ENCODE results near the gene FBXW10. TPM values are rescaled to one million over a fixed set of nuclear protein-coding genes. Genes with fewer than 3 reads are reported as not detected.
A peak's percentile ranks its signal among the peaks of the same experiment; 100 is the strongest.
"Not testable (repeated sequence)": the region's sequence is repeated elsewhere in the genome, so short reads cannot be mapped to it uniquely, and the experiment has no call there.

FBXW10 gene
- total RNA-seq, 1 experiment from 2014 or later: 0.23 TPM

DNA sequence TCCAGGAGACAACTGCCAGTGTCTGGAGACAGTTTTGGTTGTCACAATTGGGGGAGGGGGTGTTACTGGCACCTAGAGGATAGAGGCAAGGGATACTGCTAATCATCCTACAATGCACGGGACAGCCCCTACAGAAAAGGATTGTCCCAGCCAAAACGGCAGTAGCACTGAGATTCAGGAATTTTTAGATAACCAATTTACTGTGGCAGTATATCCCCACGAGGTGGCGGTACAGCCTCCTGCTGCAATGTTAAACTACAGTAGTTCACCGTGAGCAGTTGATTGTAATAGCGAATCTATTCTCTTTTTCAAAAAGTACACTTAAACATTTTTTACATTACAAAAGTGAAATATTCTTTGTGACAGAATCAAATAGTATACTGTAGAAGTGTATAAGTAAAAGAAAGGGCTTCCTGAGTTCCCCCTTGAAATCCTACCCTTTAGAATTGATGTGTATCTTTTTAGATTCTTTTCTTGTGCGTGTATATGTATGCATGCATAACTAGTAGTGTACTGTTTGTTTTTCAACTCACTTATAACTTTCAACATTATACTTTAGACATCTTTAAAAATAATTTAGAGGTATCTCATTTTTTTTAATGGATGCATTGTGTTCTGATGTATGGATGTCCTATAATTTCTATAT is 31.4 kb upstream of the FBXW10 start:
- TF ChIP-seq CTCF (IDR thresholded peaks at IDR 0.05; ENCODE audit: unreplicated experiment): peak; percentile 63
- H3K9me3 Mint-ChIP-seq (ENCODE audit: unreplicated experiment); intact Hi-C loops (cut with micrococcal nuclease); CTCF ChIA-PET; POLR2A ChIA-PET; H3K36me3 Mint-ChIP-seq (ENCODE audit: insufficient read depth, unreplicated experiment); H3K4me3 Mint-ChIP-seq (ENCODE audit: unreplicated experiment); H3K27me3 Mint-ChIP-seq (ENCODE audit: insufficient read depth, unreplicated experiment); H3K27ac Mint-ChIP-seq (ENCODE audit: low read depth, unreplicated experiment); BruUV-seq (replicated peaks); H3K4me1 Mint-ChIP-seq (ENCODE audit: insufficient read depth, unreplicated experiment): not testable (repeated sequence)
- peak; percentile 69 for DNase-seq (ENCODE audit: unreplicated experiment)

- peak overlapping the region; percentile 90 for H3K27ac Mint-ChIP-seq (ENCODE audit: low read depth, unreplicated experiment)
- H3K4me1 Mint-ChIP-seq (ENCODE audit: insufficient read depth, unreplicated experiment); H3K4me3 Mint-ChIP-seq (ENCODE audit: unreplicated experiment); H3K36me3 Mint-ChIP-seq (ENCODE audit: insufficient read depth, unreplicated experiment); POLR2A ChIA-PET; CTCF ChIA-PET; intact Hi-C loops (cut with micrococcal nuclease); H3K27me3 Mint-ChIP-seq (ENCODE audit: insufficient read depth, unreplicated experiment); H3K9me3 Mint-ChIP-seq (ENCODE audit: unreplicated experiment); BruUV-seq (replicated peaks): not testable (repeated sequence)
- DNase-seq (ENCODE audit: unreplicated experiment): peak; percentile 30
Measured at GRCh38 chr17:18718643-18719427, 25.0 kb upstream of the FBXW10 start.

GRCh38 chr17:18719428-18720110 is 24.3 kb upstream of the FBXW10 start:
- DNase-seq (ENCODE audit: unreplicated experiment); H3K27me3 Mint-ChIP-seq (ENCODE audit: insufficient read depth, unreplicated experiment); H3K9me3 Mint-ChIP-seq (ENCODE audit: unreplicated experiment); intact Hi-C loops (cut with micrococcal nuclease); BruUV-seq (replicated peaks); H3K4me1 Mint-ChIP-seq (ENCODE audit: insufficient read depth, unreplicated experiment); POLR2A ChIA-PET; CTCF ChIA-PET; H3K36me3 Mint-ChIP-seq (ENCODE audit: insufficient read depth, unreplicated experiment); H3K4me3 Mint-ChIP-seq (ENCODE audit: unreplicated experiment): not testable (repeated sequence)
- H3K27ac Mint-ChIP-seq (ENCODE audit: low read depth, unreplicated experiment): peak overlapping the region; percentile 90

GRCh38 chr17:18721775-18722547 is 21.9 kb upstream of the FBXW10 start:
- H3K27ac Mint-ChIP-seq (ENCODE audit: low read depth, unreplicated experiment); H3K9me3 Mint-ChIP-seq (ENCODE audit: unreplicated experiment); H3K4me1 Mint-ChIP-seq (ENCODE audit: insufficient read depth, unreplicated experiment); DNase-seq (ENCODE audit: unreplicated experiment); intact Hi-C loops (cut with micrococcal nuclease); H3K4me3 Mint-ChIP-seq (ENCODE audit: unreplicated experiment); POLR2A ChIA-PET; CTCF ChIA-PET; H3K27me3 Mint-ChIP-seq (ENCODE audit: insufficient read depth, unreplicated experiment): not testable (repeated sequence)
- TSS peak; percentile 84 for BruUV-seq (replicated peaks)
- H3K36me3 Mint-ChIP-seq (ENCODE audit: insufficient read depth, unreplicated experiment): peaks cover 12% of the 10 kb centered on the region

DNA sequence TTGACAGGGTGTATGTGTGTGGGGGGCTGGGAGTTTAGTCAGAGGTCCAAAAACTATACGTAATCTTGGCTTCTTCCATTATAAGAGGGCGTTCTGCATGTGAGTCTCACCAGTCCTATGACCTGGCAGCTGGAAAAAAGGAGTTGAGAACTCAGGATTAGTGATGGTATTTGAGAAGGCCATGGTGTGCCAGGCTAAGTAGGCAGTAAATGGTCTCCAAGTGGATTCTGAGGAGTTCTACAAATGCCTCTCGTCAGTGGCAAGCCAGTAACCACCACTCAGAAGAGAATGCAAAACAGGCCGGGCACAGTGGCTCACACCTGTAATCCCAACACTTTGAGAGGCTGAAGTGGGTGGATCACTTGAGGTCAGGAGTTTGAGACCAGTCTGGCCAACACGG is 21.2 kb upstream of the FBXW10 start:
- H3K9me3 Mint-ChIP-seq (ENCODE audit: unreplicated experiment); H3K4me1 Mint-ChIP-seq (ENCODE audit: insufficient read depth, unreplicated experiment); H3K27ac Mint-ChIP-seq (ENCODE audit: low read depth, unreplicated experiment); CTCF ChIA-PET; H3K27me3 Mint-ChIP-seq (ENCODE audit: insufficient read depth, unreplicated experiment); intact Hi-C loops (cut with micrococcal nuclease); H3K4me3 Mint-ChIP-seq (ENCODE audit: unreplicated experiment); DNase-seq (ENCODE audit: unreplicated experiment); POLR2A ChIA-PET; BruUV-seq (replicated peaks): not testable (repeated sequence)
- H3K36me3 Mint-ChIP-seq (ENCODE audit: insufficient read depth, unreplicated experiment): peaks cover 12% of the 10 kb centered on the region

DNA sequence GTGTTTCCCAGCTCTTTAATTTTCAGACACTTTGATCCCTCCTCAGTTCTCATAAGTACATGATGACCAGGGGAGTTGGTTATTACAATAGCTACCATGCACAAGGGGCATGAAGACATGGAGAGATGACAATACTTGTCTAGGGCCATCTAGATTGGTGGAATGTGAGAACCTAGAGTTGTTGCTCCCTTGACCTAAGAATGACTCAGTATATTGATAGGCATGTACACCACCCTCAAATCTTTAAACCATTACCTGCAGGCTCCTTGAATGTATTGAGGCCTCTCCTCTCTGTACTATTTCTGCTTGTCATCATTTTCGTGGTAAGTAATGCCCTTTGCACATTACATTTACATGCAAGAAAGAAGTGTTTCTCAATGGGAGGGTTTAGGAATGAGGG is 20.3 kb upstream of the FBXW10 start:
- BruUV-seq (replicated peaks); POLR2A ChIA-PET; intact Hi-C loops (cut with micrococcal nuclease); DNase-seq (ENCODE audit: unreplicated experiment); H3K4me1 Mint-ChIP-seq (ENCODE audit: insufficient read depth, unreplicated experiment); H3K4me3 Mint-ChIP-seq (ENCODE audit: unreplicated experiment); H3K27ac Mint-ChIP-seq (ENCODE audit: low read depth, unreplicated experiment); CTCF ChIA-PET; H3K9me3 Mint-ChIP-seq (ENCODE audit: unreplicated experiment); H3K27me3 Mint-ChIP-seq (ENCODE audit: insufficient read depth, unreplicated experiment): not testable (repeated sequence)
- peaks cover 12% of the 10 kb centered on the region for H3K36me3 Mint-ChIP-seq (ENCODE audit: insufficient read depth, unreplicated experiment)

DNA sequence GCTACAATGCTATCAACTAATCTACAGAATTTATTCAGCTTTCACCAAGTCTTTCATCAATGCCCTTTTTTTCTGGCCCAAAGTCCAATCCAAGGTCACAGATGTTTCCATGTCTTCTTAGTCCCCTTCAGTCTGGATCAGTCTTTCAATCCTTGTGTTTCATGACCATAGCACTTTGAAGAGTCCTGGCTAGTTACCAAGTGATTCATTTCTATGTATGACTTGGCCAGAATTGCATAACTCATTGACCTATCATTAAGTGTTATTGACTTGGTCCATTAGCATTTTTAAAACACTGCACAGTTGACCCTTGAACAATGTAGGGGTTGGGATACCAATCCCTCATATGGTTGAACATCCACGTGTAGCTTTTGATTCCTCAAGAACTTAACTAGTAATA is 11.4 kb upstream of the FBXW10 start:
- H3K27me3 Mint-ChIP-seq (ENCODE audit: insufficient read depth, unreplicated experiment); intact Hi-C loops (cut with micrococcal nuclease); H3K4me3 Mint-ChIP-seq (ENCODE audit: unreplicated experiment); BruUV-seq (replicated peaks); H3K4me1 Mint-ChIP-seq (ENCODE audit: insufficient read depth, unreplicated experiment); POLR2A ChIA-PET; H3K9me3 Mint-ChIP-seq (ENCODE audit: unreplicated experiment); H3K27ac Mint-ChIP-seq (ENCODE audit: low read depth, unreplicated experiment); CTCF ChIA-PET: not testable (repeated sequence)
- DNase-seq (ENCODE audit: unreplicated experiment): peak; percentile 9
- H3K36me3 Mint-ChIP-seq (ENCODE audit: insufficient read depth, unreplicated experiment): peaks cover 13% of the 10 kb centered on the region

DNA sequence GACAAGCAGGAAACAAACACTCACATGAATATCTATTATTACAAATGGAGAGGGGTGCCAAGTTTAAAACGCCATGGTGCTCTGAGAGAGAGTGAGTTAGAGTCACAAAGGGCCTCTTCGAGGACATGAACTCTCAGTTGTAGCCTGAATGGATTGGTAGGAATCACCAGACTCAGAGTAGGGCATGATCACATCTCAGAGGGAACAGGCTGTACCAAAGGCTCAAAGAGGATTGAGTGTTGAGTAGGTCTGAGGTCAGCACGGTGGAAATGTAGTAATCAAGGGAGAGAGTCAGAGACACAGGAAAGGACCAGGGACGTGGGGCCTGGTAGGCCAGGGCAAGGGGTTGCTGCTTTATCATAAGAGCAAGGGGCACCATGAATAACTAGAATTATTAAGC is 10.5 kb upstream of the FBXW10 start:
- intact Hi-C loops (cut with micrococcal nuclease); H3K27me3 Mint-ChIP-seq (ENCODE audit: insufficient read depth, unreplicated experiment); H3K4me1 Mint-ChIP-seq (ENCODE audit: insufficient read depth, unreplicated experiment): not testable (repeated sequence)

More for the DNA sequence above, 10.5 kb upstream of the FBXW10 start:
- POLR2A ChIA-PET; H3K27ac Mint-ChIP-seq (ENCODE audit: low read depth, unreplicated experiment); CTCF ChIA-PET; H3K4me3 Mint-ChIP-seq (ENCODE audit: unreplicated experiment); DNase-seq (ENCODE audit: unreplicated experiment); H3K9me3 Mint-ChIP-seq (ENCODE audit: unreplicated experiment); BruUV-seq (replicated peaks): not testable (repeated sequence)
- peaks cover 13% of the 10 kb centered on the region for H3K36me3 Mint-ChIP-seq (ENCODE audit: insufficient read depth, unreplicated experiment)

Data from MCF 10A (cell line).